HEK293 (cell line): ENCODE results near the gene IRS1.

ENCODE experiments used
- CTCF ChIA-PET: fragments of 350-600 bp; formaldehyde crosslinking; extraction: SDS; loops from one replicate; lab custom pipeline; 2021; ENCODE audit warnings: antibody characterized with exemption; lab: Yijun Ruan, JAX
- POLR2A ChIA-PET: fragments of 300-600 bp; formaldehyde crosslinking; extraction: SDS; loops from one replicate; lab custom pipeline; 2020; ENCODE audit warnings: antibody characterized with exemption, inconsistent platforms; lab: Yijun Ruan, JAX
- H3K27ac ChIP-seq: fragments of 200-500 bp; sonication (Bioruptor generic); 2 replicates; pipeline ENCODE4 v1.5.1; 2014; ENCODE audit warnings: low read depth, low read length, control low read depth, inconsistent platforms; ENCODE audit errors: extremely low read depth
- H3K36me3 ChIP-seq, 2 experiments: fragments of 200-500 bp in 1 of 2; sonication (Bioruptor generic) in 1 of 2; 1 replicate in 1 of 2; 2 replicates in 1 of 2; pipeline ENCODE4 v1.5.1; 2014 to 2017; ENCODE audit warnings: inconsistent platforms in 2 of 2, low read length in 2 of 2; ENCODE audit not compliant: control insufficient read depth in 2 of 2, insufficient read depth in 1 of 2
- H3K4me1 ChIP-seq: fragments of 200-500 bp; sonication (Bioruptor generic); 2 replicates; pipeline ENCODE4 v1.5.1; 2014; ENCODE audit warnings: mild to moderate bottlenecking, low read length, inconsistent platforms; ENCODE audit not compliant: control insufficient read depth, insufficient read depth
- H3K4me3 ChIP-seq: 2 replicates; pipeline ENCODE4 v1.5.1; 2011; ENCODE audit warnings: low read depth, mild to moderate bottlenecking, control low read depth, low read length, moderate library complexity
- H3K9me3 ChIP-seq: fragments of 200-500 bp; sonication (Bioruptor generic); 2 replicates; pipeline ENCODE4 v1.5.1; 2014; ENCODE audit warnings: low read depth, low read length, inconsistent platforms; ENCODE audit not compliant: control insufficient read depth, insufficient read depth
- GLI2 ChIP-seq: fragments of 450-650 bp; formaldehyde crosslinking; IDR thresholded peaks from 2 replicates; pipeline ENCODE4; 2017; ENCODE audit warnings: missing biosample characterization, missing genetic modification characterization, low read depth, borderline replicate concordance
- IKZF3 ChIP-seq: fragments of 450-650 bp; IDR thresholded peaks from 2 replicates; pipeline ENCODE4 v1.5.0; 2018; ENCODE audit warnings: missing biosample characterization, mild to moderate bottlenecking, missing genetic modification characterization, moderate library complexity
- MYNN ChIP-seq: fragments of 450-650 bp; formaldehyde crosslinking; IDR thresholded peaks from 2 replicates; pipeline ENCODE4 v1.5.1; 2016; ENCODE audit warnings: missing biosample characterization, missing genetic modification characterization, borderline replicate concordance
- OVOL3 ChIP-seq: fragments of 450-650 bp; formaldehyde crosslinking; IDR thresholded peaks from 2 replicates; pipeline ENCODE4 v1.5.1; 2016; ENCODE audit warnings: missing biosample characterization, missing genetic modification characterization
- PRDM1 ChIP-seq: fragments of 450-650 bp; formaldehyde crosslinking; IDR thresholded peaks from 2 replicates; pipeline ENCODE4; 2016; ENCODE audit warnings: missing biosample characterization, missing genetic modification characterization
- WT1 ChIP-seq: fragments of 450-650 bp; formaldehyde crosslinking; IDR thresholded peaks from 2 replicates; pipeline ENCODE4 v1.5.1; 2016; ENCODE audit warnings: missing biosample characterization, missing genetic modification characterization
- ZBTB8A ChIP-seq: fragments of 450-650 bp; formaldehyde crosslinking; IDR thresholded peaks from 2 replicates; pipeline ENCODE4 v1.5.1; 2016; ENCODE audit warnings: missing biosample characterization, missing genetic modification characterization
- ZIC2 ChIP-seq: fragments of 450-650 bp; formaldehyde crosslinking; IDR thresholded peaks from 2 replicates; pipeline ENCODE4 v1.5.1; 2016; ENCODE audit warnings: missing biosample characterization, missing genetic modification characterization
- ZNF157 ChIP-seq: fragments of 450-650 bp; formaldehyde crosslinking; IDR thresholded peaks from 2 replicates; pipeline ENCODE4 v1.5.1; 2016; ENCODE audit warnings: missing biosample characterization, missing genetic modification characterization
- ZNF175 ChIP-seq: fragments of 450-650 bp; formaldehyde crosslinking; IDR thresholded peaks from 2 replicates; pipeline ENCODE4 v1.5.1; 2016; ENCODE audit warnings: missing biosample characterization, missing genetic modification characterization
- ZNF221 ChIP-seq: fragments of 450-650 bp; formaldehyde crosslinking; IDR thresholded peaks from 2 replicates; pipeline ENCODE4 v1.5.1; 2017; ENCODE audit warnings: missing biosample characterization, missing genetic modification characterization, borderline replicate concordance
- ZNF266 ChIP-seq: fragments of 450-650 bp; formaldehyde crosslinking; IDR thresholded peaks from 2 replicates; pipeline ENCODE4 v1.5.1; 2016; ENCODE audit warnings: missing biosample characterization, missing genetic modification characterization, low read depth
- ZNF292 ChIP-seq: fragments of 450-650 bp; formaldehyde crosslinking; IDR thresholded peaks from 2 replicates; pipeline ENCODE4 v1.5.1; 2016; ENCODE audit warnings: low read depth, missing biosample characterization, missing genetic modification characterization, borderline replicate concordance
- ZNF302 ChIP-seq: fragments of 450-650 bp; formaldehyde crosslinking; IDR thresholded peaks from 2 replicates; pipeline ENCODE4 v1.5.1; 2016; ENCODE audit warnings: missing biosample characterization, missing genetic modification characterization, low read depth
- ZNF324 ChIP-seq: fragments of 450-650 bp; formaldehyde crosslinking; IDR thresholded peaks from 2 replicates; pipeline ENCODE4 v1.5.1; 2016; ENCODE audit warnings: missing biosample characterization, missing genetic modification characterization
- ZNF354C ChIP-seq: fragments of 450-650 bp; formaldehyde crosslinking; IDR thresholded peaks from 2 replicates; pipeline ENCODE4 v1.5.1; 2016; ENCODE audit warnings: missing biosample characterization, missing genetic modification characterization, low read depth, borderline replicate concordance
- ZNF37A ChIP-seq: fragments of 450-650 bp; IDR thresholded peaks from 2 replicates; pipeline ENCODE4 v1.5.1; 2018; ENCODE audit warnings: missing biosample characterization, missing genetic modification characterization
- ZNF585B ChIP-seq: fragments of 450-650 bp; formaldehyde crosslinking; IDR thresholded peaks from 2 replicates; pipeline ENCODE4 v1.5.1; 2016; ENCODE audit warnings: missing biosample characterization, missing genetic modification characterization
- ZNF624 ChIP-seq: fragments of 450-650 bp; formaldehyde crosslinking; IDR thresholded peaks from 2 replicates; pipeline ENCODE4 v1.5.1; 2017; ENCODE audit warnings: missing biosample characterization, missing genetic modification characterization
- ZNF792 ChIP-seq: fragments of 450-650 bp; formaldehyde crosslinking; IDR thresholded peaks from 2 replicates; pipeline ENCODE4 v1.5.1; 2016; ENCODE audit warnings: missing biosample characterization, missing genetic modification characterization
- ZNF843 ChIP-seq: fragments of 450-650 bp; formaldehyde crosslinking; IDR thresholded peaks from 2 replicates; pipeline ENCODE4 v1.5.1; 2016; ENCODE audit warnings: missing biosample characterization, missing genetic modification characterization
- TF ChIP-seq, protein P1 (sequence below): sonication (generic); formaldehyde crosslinking; IDR thresholded peaks from 2 replicates; pipeline ENCODE4 v1.8.1; 2022; ENCODE audit warnings: mild to moderate bottlenecking, moderate library complexity, missing genetic modification reagents
- TF ChIP-seq, protein P2 (sequence below): fragments of 450-650 bp; formaldehyde crosslinking; IDR thresholded peaks from 2 replicates; pipeline ENCODE4 v1.5.1; 2016; ENCODE audit warnings: missing biosample characterization, missing genetic modification characterization
- TF ChIP-seq, protein P3 (sequence below): fragments of 450-650 bp; formaldehyde crosslinking; IDR thresholded peaks from 2 replicates; pipeline ENCODE4 v1.5.1; 2017; ENCODE audit warnings: missing biosample characterization, missing genetic modification characterization
- TF ChIP-seq, protein P4 (sequence below): fragments of 450-650 bp; formaldehyde crosslinking; IDR thresholded peaks from 2 replicates; pipeline ENCODE4 v1.5.1; 2016; ENCODE audit warnings: missing biosample characterization, missing genetic modification characterization, low read depth
- TF ChIP-seq, protein P5 (sequence below): fragments of 450-650 bp; formaldehyde crosslinking; IDR thresholded peaks from 2 replicates; pipeline ENCODE4 v1.5.1; 2016; ENCODE audit warnings: missing biosample characterization, missing genetic modification characterization

Gene IRS1

DNA sequence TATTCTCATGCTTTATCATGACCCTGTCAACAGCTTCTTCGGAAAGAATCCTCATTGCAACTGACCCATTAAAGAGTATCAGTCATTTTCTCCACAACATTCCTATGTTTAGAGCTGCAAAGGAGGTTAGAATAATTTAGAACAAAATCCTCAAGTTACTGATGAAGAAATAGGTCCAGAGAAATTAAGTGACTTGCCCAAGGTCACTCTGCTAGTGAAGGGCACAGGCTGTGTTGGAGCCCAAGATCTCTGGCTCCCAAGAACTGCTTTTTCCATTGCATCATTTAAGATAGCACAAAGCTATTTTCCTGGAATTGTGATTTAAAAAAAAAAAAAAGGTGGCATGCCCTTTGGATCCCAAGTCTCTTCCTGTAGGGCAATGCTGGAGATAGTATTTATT is 9.6 kb downstream of the IRS1 start (continued):
- no peak for TF ChIP-seq WT1 (tag by site-specific recombination)
- no peak for TF ChIP-seq ZBTB8A
- TF ChIP-seq ZNF266 = no peak
- TF ChIP-seq, protein P1, sequence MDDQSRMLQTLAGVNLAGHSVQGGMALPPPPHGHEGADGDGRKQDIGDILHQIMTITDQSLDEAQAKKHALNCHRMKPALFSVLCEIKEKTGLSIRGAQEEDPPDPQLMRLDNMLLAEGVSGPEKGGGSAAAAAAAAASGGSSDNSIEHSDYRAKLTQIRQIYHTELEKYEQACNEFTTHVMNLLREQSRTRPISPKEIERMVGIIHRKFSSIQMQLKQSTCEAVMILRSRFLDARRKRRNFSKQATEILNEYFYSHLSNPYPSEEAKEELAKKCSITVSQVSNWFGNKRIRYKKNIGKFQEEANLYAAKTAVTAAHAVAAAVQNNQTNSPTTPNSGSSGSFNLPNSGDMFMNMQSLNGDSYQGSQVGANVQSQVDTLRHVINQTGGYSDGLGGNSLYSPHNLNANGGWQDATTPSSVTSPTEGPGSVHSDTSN = no peak
- TF ChIP-seq, all 188 proteins: peak for 0

DNA sequence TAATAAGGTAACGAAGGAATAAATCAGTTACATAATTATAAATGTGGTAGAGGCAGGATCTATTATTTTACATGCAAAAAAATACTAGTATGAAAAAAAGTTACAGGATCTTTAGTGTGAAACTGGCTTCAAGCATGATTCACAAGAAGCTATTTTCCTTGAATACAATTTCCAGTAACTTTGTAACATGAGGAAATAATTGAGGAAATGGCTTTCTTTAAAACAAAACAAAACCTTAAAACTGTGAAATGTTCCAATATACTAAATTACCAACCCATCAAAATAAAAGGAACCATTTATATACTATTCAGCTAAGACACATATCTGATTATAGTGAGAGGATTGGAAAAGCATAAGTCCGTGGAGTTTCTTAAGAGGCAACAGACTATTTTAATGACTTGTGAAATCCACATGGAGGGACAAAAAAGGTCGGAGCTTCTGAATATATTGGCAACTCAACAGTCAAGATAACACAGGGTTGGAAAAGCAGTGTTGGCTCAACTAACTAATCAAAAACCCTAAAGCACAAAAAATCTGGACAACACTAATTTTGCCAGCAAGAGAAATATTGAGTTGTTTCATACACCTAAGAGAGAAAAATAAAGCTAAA is 10.6 kb downstream of the IRS1 start:
- Histone ChIP-seq H3K27ac (no peak overlapping the region), H3K4me3 (no peak overlapping the region), H3K9me3 (no peaks in the 10 kb centered on the region; the same call in 1 of the 2 replicates), H3K4me1 (peaks cover 14% of the 10 kb centered on the region), H3K36me3 (no peaks in the 10 kb centered on the region; a peak in 1 of 3 replicates)
- CTCF ChIA-PET = interaction anchor here (0.6 to 1.4 kb wide), 4 partner anchors 20 to 1124 kb away, joined by 3 read pairs; no protein-coding TSS in a partner anchor
- POLR2A ChIA-PET = no interaction called here
- no peak for TF ChIP-seq ZNF585B
- TF ChIP-seq ZNF324 (tag by site-specific recombination) = no peak
- no peak for TF ChIP-seq ZNF354C (tag by site-specific recombination)
- TF ChIP-seq ZNF843 (tag by site-specific recombination) = no peak
- TF ChIP-seq IKZF3 (tag by site-specific recombination) = no peak
- no peak for TF ChIP-seq PRDM1 (tag by site-specific recombination)
- TF ChIP-seq, protein P2, sequence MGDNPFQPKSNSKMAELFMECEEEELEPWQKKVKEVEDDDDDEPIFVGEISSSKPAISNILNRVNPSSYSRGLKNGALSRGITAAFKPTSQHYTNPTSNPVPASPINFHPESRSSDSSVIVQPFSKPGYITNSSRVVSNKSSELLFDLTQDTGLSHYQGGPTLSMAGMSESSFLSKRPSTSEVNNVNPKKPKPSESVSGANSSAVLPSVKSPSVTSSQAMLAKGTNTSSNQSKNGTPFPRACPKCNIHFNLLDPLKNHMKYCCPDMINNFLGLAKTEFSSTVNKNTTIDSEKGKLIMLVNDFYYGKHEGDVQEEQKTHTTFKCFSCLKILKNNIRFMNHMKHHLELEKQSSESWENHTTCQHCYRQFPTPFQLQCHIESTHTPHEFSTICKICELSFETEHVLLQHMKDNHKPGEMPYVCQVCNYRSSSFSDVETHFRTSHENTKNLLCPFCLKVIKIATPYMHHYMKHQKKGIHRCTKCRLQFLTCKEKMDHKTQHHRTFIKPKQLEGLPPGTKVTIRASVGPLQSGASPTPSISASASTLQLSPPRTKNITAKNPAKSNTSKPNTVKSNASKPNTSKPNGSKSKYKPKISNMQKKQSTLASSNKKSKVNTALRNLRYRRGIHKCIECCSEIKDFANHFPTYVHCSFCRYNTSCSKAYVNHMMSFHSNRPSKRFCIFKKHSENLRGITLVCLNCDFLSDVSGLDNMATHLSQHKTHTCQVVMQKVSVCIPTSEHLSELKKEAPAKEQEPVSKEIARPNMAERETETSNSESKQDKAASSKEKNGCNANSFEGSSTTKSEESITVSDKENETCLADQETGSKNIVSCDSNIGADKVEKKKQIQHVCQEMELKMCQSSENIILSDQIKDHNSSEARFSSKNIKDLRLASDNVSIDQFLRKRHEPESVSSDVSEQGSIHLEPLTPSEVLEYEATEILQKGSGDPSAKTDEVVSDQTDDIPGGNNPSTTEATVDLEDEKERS = no peak
- TF ChIP-seq ZNF302 (tag by site-specific recombination) = no peak
- no peak for TF ChIP-seq ZIC2 (tag by site-specific recombination)
- TF ChIP-seq GLI2 (tag by site-specific recombination) = no peak
- TF ChIP-seq ZNF37A (tag by site-specific recombination) = no peak
- TF ChIP-seq ZNF175 (tag by site-specific recombination) = no peak
- TF ChIP-seq ZNF624 = no peak
- no peak for TF ChIP-seq ZNF792 (tag by site-specific recombination)
- TF ChIP-seq, all 188 proteins: peak for 0

DNA sequence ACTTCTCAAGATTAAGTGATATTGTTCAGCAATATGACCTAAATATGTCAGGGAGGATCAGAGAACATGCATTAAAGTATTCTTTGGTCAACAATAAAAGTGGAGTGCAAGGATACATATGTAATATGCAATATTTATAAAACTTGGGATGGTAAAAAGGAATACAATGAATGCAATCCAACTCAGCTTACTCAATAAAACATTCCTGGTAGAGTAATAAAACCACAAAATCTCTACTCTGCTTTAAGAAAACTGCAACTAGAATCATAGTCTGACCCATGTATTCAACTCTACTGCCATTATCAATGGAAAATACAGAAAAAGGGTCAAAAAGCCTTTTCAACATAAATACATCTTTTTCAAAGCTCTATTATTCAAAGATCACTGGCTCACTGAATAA is 11.6 kb downstream of the IRS1 start:
- Histone ChIP-seq H3K4me3 (no peak overlapping the region), H3K9me3 (no peaks in the 10 kb centered on the region; the same call in 1 of the 2 replicates), H3K27ac (no peak overlapping the region), H3K4me1 (peaks cover 8% of the 10 kb centered on the region), H3K36me3 (no peaks in the 10 kb centered on the region; a peak in 1 of 3 replicates)
- ChIA-PET CTCF (interaction anchor here (0.6 to 0.7 kb wide), 2 partner anchors 31 to 1123 kb away, joined by 3 read pairs; no protein-coding TSS in a partner anchor), POLR2A (no interaction called here)
- TF ChIP-seq MYNN (no peak), ZNF157 (tag by site-specific recombination) (no peak), OVOL3 (tag by site-specific recombination) (no peak), ZNF221 (tag by site-specific recombination) (no peak), ZNF292 (tag by site-specific recombination) (no peak)
- TF ChIP-seq, protein P3, sequence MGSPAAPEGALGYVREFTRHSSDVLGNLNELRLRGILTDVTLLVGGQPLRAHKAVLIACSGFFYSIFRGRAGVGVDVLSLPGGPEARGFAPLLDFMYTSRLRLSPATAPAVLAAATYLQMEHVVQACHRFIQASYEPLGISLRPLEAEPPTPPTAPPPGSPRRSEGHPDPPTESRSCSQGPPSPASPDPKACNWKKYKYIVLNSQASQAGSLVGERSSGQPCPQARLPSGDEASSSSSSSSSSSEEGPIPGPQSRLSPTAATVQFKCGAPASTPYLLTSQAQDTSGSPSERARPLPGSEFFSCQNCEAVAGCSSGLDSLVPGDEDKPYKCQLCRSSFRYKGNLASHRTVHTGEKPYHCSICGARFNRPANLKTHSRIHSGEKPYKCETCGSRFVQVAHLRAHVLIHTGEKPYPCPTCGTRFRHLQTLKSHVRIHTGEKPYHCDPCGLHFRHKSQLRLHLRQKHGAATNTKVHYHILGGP (tag by site-specific recombination) = no peak
- TF ChIP-seq, protein P4, sequence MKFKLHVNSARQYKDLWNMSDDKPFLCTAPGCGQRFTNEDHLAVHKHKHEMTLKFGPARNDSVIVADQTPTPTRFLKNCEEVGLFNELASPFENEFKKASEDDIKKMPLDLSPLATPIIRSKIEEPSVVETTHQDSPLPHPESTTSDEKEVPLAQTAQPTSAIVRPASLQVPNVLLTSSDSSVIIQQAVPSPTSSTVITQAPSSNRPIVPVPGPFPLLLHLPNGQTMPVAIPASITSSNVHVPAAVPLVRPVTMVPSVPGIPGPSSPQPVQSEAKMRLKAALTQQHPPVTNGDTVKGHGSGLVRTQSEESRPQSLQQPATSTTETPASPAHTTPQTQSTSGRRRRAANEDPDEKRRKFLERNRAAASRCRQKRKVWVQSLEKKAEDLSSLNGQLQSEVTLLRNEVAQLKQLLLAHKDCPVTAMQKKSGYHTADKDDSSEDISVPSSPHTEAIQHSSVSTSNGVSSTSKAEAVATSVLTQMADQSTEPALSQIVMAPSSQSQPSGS (tag by site-specific recombination) = no peak
- TF ChIP-seq, protein P5, sequence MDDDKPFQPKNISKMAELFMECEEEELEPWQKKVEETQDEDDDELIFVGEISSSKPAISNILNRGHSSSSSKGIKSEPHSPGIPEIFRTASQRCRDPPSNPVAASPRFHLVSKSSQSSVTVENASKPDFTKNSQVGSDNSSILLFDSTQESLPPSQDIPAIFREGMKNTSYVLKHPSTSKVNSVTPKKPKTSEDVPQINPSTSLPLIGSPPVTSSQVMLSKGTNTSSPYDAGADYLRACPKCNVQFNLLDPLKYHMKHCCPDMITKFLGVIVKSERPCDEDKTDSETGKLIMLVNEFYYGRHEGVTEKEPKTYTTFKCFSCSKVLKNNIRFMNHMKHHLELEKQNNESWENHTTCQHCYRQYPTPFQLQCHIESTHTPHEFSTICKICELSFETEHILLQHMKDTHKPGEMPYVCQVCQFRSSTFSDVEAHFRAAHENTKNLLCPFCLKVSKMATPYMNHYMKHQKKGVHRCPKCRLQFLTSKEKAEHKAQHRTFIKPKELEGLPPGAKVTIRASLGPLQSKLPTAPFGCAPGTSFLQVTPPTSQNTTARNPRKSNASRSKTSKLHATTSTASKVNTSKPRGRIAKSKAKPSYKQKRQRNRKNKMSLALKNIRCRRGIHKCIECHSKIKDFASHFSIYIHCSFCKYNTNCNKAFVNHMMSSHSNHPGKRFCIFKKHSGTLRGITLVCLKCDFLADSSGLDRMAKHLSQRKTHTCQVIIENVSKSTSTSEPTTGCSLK (tag by site-specific recombination) = no peak
